Keratinocyte (primary cell): ENCODE measurements around the gene ZBTB9. TPM values are rescaled to one million over a fixed set of nuclear protein-coding genes. Genes with fewer than 3 reads are reported as not detected.

ENCODE experiments used
- DNase-seq: peaks from one replicate; pipeline ENCODE4 v3.0.0-alpha.2; 2011; ENCODE audit warnings: low read depth, missing footprints, low spot score
- FAIRE-seq: peaks from 2 replicates; lab custom pipeline; 2011; peaks lifted over from hg19 to GRCh38; lab: Jason Lieb, UNC
- H2AFZ ChIP-seq: 2 replicates; pipeline ENCODE4 v1.6.0; 2012; ENCODE audit warnings: low read length, control low read depth, inconsistent platforms; ENCODE audit not compliant: control insufficient read depth
- H3K27ac ChIP-seq: 2 replicates; pipeline ENCODE4 v1.5.1; 2011; ENCODE audit warnings: low read length; ENCODE audit not compliant: control insufficient read depth, insufficient read depth
- H3K27me3 ChIP-seq: 3 replicates; pipeline ENCODE4 v1.6.0; 2011; ENCODE audit warnings: low read length; ENCODE audit not compliant: control insufficient read depth, insufficient read depth; ENCODE audit errors: extremely low read depth
- H3K36me3 ChIP-seq, 2 experiments: 2 replicates in 1 of 2; 3 replicates in 1 of 2; pipeline ENCODE4 v1.5.1; 2011; ENCODE audit warnings: low read length in 2 of 2, mild to moderate bottlenecking in 1 of 2; ENCODE audit not compliant: control insufficient read depth in 2 of 2, insufficient read depth in 2 of 2; ENCODE audit errors: extremely low read depth in 1 of 2
- H3K4me1 ChIP-seq: 3 replicates; pipeline ENCODE4 v1.5.1; 2011; ENCODE audit warnings: low read length; ENCODE audit not compliant: control insufficient read depth, insufficient read depth; ENCODE audit errors: extremely low read depth
- H3K4me2 ChIP-seq: 3 replicates; pipeline ENCODE4 v1.6.0; 2011; ENCODE audit warnings: low read depth, low read length; ENCODE audit not compliant: control insufficient read depth, insufficient read depth; ENCODE audit errors: extremely low read depth
- H3K4me3 ChIP-seq, 3 experiments: fragments of 200-600 bp in 1 of 3; sonication (generic) in 1 of 3; 2 replicates in 2 of 3; 3 replicates in 1 of 3; pipeline ENCODE4 v1.5.1; 2011 to 2016; ENCODE audit warnings: low read length in 3 of 3, mild to moderate bottlenecking in 3 of 3, control low read depth in 2 of 3, inconsistent platforms in 1 of 3, low read depth in 1 of 3, mixed read lengths in 1 of 3, mixed run types in 1 of 3, moderate library complexity in 1 of 3; ENCODE audit not compliant: control insufficient read depth in 2 of 3, insufficient read depth in 2 of 3; ENCODE audit errors: extremely low read depth in 1 of 3
- H3K79me2 ChIP-seq: 2 replicates; pipeline ENCODE4 v1.6.0; 2012; ENCODE audit warnings: low read length; ENCODE audit not compliant: control insufficient read depth, insufficient read depth
- H3K9ac ChIP-seq: 3 replicates; pipeline ENCODE4 v1.6.0; 2011; ENCODE audit warnings: low read length; ENCODE audit not compliant: control insufficient read depth, insufficient read depth; ENCODE audit errors: extremely low read depth
- H3K9me1 ChIP-seq: 3 replicates; pipeline ENCODE4 v1.6.0; 2011; ENCODE audit warnings: low read length; ENCODE audit not compliant: control insufficient read depth, insufficient read depth; ENCODE audit errors: extremely low read depth
- H3K9me3 ChIP-seq: 2 replicates; pipeline ENCODE4 v1.5.1; 2012; ENCODE audit warnings: low read depth, low read length; ENCODE audit not compliant: control insufficient read depth
- H4K20me1 ChIP-seq: 3 replicates; pipeline ENCODE4 v1.6.0; 2011; ENCODE audit warnings: low read length; ENCODE audit not compliant: control insufficient read depth, insufficient read depth; ENCODE audit errors: extremely low read depth
- EZH2 ChIP-seq: IDR thresholded peaks from one replicate; pipeline ENCODE4 v1.6.1; 2012; ENCODE audit warnings: inconsistent platforms, mild to moderate bottlenecking, low read length, moderate library complexity
- dilution Hi-C: fragments of 300-500 bp; cut with MboI; formaldehyde crosslinking; loops from one replicate; pipeline ENCODE4 v1.7.0; 2020; ENCODE audit warnings: low sequenced_read_pairs; ENCODE audit not compliant: extremely low pct_ligation_motif_present
- polyA plus RNA-seq, 5 experiments: library from polyadenylated mRNA; depleted of rRNA in 3 of 5; stranded (reverse) in 3 of 5; stranded (forward) in 1 of 5; unstranded in 1 of 5; fragments of >200 nt; gene quantifications; 1 replicate in 1 of 5; 2 replicates in 3 of 5; 3 replicates in 1 of 5; pipeline versions ENCODE4 v1.2.1 to v1.2.3, GENCODE V29; 2011 to 2012; ENCODE audit warnings: missing spikeins in 2 of 5, low read depth in 1 of 5, low replicate concordance in 1 of 5
- TF ChIP-seq, protein P1 (sequence below), 3 experiments: IDR thresholded peaks in 1 of 3; conservative IDR thresholded peaks in 1 of 3; optimal IDR thresholded peaks in 1 of 3; 2 replicates in 2 of 3; 3 replicates in 1 of 3; pipeline versions ENCODE3 to v1.5.1; 2011; ENCODE audit warnings: low read length in 3 of 3, mild to moderate bottlenecking in 3 of 3, moderate library complexity in 2 of 3, control low read depth in 1 of 3, inconsistent platforms in 1 of 3; ENCODE audit not compliant: insufficient read depth in 2 of 3; ENCODE audit errors: extremely low read depth in 1 of 3

ZBTB9 gene
- polyA plus RNA-seq, 1 donor (not counting 4 experiments of a cell fraction or from before 2014, with no cell fraction given) = 7.8 TPM

DNA sequence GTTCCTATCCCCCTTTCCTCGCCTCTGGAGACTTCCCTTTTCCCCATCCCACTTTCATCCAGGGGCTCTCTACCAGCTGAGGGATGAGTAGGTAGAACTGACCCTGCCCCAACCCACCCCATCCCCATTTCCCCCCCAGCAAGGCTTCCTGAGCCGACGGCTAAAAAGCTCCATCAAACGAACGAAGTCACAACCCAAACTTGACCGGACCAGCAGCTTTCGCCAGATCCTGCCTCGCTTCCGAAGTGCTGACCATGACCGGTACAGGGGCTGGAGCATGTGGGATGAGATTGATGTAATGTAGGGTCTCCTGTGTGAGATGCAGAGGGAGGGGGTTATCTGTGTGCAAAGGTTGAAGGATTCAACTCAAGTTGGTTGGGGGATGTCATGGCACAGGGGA, 21.8 kb upstream of the ZBTB9 start:
- TF ChIP-seq, protein P1, sequence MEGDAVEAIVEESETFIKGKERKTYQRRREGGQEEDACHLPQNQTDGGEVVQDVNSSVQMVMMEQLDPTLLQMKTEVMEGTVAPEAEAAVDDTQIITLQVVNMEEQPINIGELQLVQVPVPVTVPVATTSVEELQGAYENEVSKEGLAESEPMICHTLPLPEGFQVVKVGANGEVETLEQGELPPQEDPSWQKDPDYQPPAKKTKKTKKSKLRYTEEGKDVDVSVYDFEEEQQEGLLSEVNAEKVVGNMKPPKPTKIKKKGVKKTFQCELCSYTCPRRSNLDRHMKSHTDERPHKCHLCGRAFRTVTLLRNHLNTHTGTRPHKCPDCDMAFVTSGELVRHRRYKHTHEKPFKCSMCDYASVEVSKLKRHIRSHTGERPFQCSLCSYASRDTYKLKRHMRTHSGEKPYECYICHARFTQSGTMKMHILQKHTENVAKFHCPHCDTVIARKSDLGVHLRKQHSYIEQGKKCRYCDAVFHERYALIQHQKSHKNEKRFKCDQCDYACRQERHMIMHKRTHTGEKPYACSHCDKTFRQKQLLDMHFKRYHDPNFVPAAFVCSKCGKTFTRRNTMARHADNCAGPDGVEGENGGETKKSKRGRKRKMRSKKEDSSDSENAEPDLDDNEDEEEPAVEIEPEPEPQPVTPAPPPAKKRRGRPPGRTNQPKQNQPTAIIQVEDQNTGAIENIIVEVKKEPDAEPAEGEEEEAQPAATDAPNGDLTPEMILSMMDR (optimal IDR thresholded peaks at IDR 0.05 in 1 of 3, IDR thresholded peaks at IDR 0.05 in 1 of 3, conservative IDR thresholded peaks at IDR 0.05 in 1 of 3; ENCODE audit: extremely low read depth in 1 of 3, insufficient read depth in 2 of 3, low read length in 3 of 3) = no peak
- TF ChIP-seq EZH2 = no peak
- no peaks in the 10 kb centered on the region for H4K20me1 ChIP-seq
- H2AFZ ChIP-seq = no peak overlapping the region
- H3K36me3 ChIP-seq = peaks cover 2 to 8% of the 10 kb centered on the region in 2 experiments
- no peak overlapping the region for H3K27ac ChIP-seq
- H3K4me1 ChIP-seq = peaks cover 32% of the 10 kb centered on the region
- dilution Hi-C loops = no loop called here
- H3K4me2 ChIP-seq = no peak overlapping the region
- H3K27me3 ChIP-seq = no peaks in the 10 kb centered on the region
- H3K9me1 ChIP-seq = no peaks in the 10 kb centered on the region
- H3K4me3 ChIP-seq = no peak overlapping the region
- no peak overlapping the region for H3K9ac ChIP-seq
- H3K79me2 ChIP-seq = peaks cover 2% of the 10 kb centered on the region
- FAIRE-seq = no peak
- DNase-seq = no peak
- no peaks in the 10 kb centered on the region for H3K9me3 ChIP-seq

DNA sequence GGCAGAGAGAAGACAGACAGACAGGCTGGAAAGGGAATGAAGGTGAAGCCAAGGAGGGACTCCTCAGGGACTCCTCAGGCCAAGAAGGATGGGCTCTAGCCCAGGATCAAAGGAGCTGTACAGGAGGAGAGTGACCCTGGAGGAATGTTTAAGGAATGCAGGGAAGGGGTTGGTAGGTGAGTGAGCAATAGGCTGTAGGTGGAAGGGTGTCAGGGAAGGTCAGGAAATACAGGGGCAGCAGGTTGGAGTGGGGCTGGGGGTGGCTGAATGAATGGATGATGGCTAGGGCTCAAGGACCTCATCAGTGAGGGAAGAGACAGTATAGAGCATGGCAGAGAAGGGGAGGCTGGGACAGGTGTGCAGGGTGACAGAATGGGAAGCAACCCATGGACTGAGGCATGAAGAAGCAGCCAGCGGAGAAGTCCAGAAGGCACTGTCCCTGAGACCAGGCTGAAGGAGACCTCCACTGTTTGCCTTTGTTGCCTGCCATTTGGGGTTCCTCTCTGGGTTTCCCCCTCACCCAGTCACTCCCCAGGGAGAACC, 21.3 kb upstream of the ZBTB9 start:
- Histone ChIP-seq H4K20me1 (no peaks in the 10 kb centered on the region), H3K9me1 (no peaks in the 10 kb centered on the region), H3K36me3 (peaks cover 3 to 10% of the 10 kb centered on the region in 2 experiments), H3K27me3 (no peaks in the 10 kb centered on the region), H3K4me3 (no peak overlapping the region), H3K9me3 (no peaks in the 10 kb centered on the region), H3K4me2 (no peak overlapping the region), H2AFZ (no peak overlapping the region), H3K9ac (no peak overlapping the region), H3K4me1 (peaks cover 32% of the 10 kb centered on the region), H3K79me2 (peaks cover 2% of the 10 kb centered on the region), H3K27ac (no peak overlapping the region)
- TF ChIP-seq, protein P1 (optimal IDR thresholded peaks at IDR 0.05 in 1 of 3, IDR thresholded peaks at IDR 0.05 in 1 of 3, conservative IDR thresholded peaks at IDR 0.05 in 1 of 3; ENCODE audit: extremely low read depth in 1 of 3, insufficient read depth in 2 of 3, low read length in 3 of 3) = no peak
- no peak for TF ChIP-seq EZH2
- FAIRE-seq = no peak
- DNase-seq = no peak
- dilution Hi-C loops = no loop called here
